Central memory CD8-positive, alpha-beta T cell (primary cell): ENCODE results near the gene EFCAB6.

Experiments used
- ATAC-seq: fragments of 150-1000 bp; cut with Tn5 transposase; replicated peaks from 2 replicates; pipeline ENCODE4 v1.10.0; 2022; ENCODE audit warnings: mild to moderate bottlenecking, moderate FRiP score, moderate number of reproducible peaks; ENCODE audit not compliant: poor library complexity, severe bottlenecking; ENCODE audit errors: extremely low read depth
- DNase-seq, 2 donors: peaks; one replicate each; pipeline ENCODE4 v3.0.0; 2021; ENCODE audit warnings: low spot score in 2 of 2
- H3K27ac Mint-ChIP-seq: one replicate; pipeline ENCODE4 v1.8.0; 2022; ENCODE audit warnings: low read depth, mild to moderate bottlenecking, moderate library complexity, mixed read lengths
- H3K27me3 Mint-ChIP-seq: one replicate; pipeline ENCODE4 v1.8.0; 2022; ENCODE audit warnings: mixed read lengths
- H3K36me3 Mint-ChIP-seq: one replicate; pipeline ENCODE4 v1.8.0; 2022; ENCODE audit warnings: mild to moderate bottlenecking, moderate library complexity, mixed read lengths; ENCODE audit not compliant: insufficient read depth
- H3K4me1 Mint-ChIP-seq: one replicate; pipeline ENCODE4 v1.8.0; 2022; ENCODE audit warnings: mixed read lengths
- H3K4me3 Mint-ChIP-seq: one replicate; pipeline ENCODE4 v1.8.0; 2022; ENCODE audit warnings: mild to moderate bottlenecking, moderate library complexity, mixed read lengths
- H3K9me3 Mint-ChIP-seq: one replicate; pipeline ENCODE4 v1.8.0; 2022; ENCODE audit warnings: mixed read lengths

EFCAB6 gene

DNA sequence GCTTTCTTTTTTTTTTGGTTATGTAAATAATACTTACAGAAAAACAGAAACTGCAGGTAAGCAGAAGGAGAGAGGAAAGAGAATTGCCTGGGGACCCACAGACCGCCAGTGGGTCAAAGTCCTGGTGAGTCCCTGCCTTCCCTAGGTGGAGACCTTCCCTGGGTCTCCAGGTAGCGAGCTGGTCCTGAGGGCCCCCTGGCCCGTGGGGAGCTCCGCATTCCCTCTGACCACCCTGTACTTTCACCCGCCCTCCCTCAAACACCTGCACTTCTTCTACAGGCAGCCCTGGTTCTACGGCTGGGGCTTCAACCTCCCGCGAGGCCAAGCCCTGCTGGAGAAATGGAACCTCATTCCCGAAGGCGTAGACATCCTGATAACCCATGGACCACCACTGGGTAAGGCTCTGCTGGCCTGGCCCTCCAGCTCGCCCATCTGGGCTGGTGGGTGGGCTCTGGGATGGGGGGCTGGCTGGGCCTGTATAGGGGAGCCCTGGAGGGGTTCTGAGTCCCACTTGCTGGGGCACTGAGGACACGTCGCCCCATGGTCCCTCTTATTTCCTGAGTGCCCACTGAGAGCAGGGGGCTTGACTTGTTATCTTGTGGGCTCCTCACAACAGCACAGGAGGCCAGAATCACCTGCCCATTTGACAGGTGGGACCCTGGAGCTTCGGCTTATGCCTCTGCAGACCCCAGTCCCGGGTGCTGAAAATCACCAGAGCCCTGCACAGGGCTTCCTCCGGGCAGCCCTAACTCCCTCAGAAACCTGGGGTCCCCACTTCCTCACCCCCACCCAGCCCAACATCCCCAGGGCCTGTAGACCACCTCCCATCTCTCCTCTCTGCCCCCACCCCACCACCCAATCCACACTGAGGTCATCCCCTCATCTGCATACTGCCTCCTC, 313.9 kb downstream of the EFCAB6 start:
- peaks cover 1% of the 10 kb centered on the region for H3K36me3 Mint-ChIP-seq
- DNase-seq (no peak), ATAC-seq (no peak)
- H3K27me3 Mint-ChIP-seq = no peaks in the 10 kb centered on the region
- H3K27ac Mint-ChIP-seq = no peak overlapping the region
- no peaks in the 10 kb centered on the region for H3K4me1 Mint-ChIP-seq
- no peaks in the 10 kb centered on the region for H3K9me3 Mint-ChIP-seq
- H3K4me3 Mint-ChIP-seq = no peak overlapping the region

DNA sequence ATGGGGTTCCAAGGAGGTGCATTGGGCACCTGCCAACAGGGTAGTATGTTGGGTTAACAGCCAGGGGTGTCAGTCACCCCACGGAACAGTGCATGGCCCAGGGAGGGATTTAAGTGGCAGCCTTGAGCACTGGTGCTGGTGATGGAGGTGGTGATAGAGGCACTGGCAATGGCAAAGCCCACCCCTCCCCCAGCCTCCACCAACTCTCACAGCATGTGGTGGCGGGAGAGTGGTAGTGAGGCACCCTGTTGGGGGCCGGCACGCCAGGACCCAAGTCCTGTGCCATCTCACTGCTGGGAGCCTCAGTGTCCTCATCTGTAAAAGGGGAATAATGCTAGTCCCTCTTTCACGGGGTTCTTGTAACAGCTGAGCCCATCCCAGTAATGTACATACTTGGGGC, 318.8 kb downstream of the EFCAB6 start:
- Mint-ChIP-seq H3K36me3 (peaks cover 1% of the 10 kb centered on the region), H3K27me3 (no peaks in the 10 kb centered on the region), H3K4me3 (no peak overlapping the region), H3K9me3 (peaks cover 13% of the 10 kb centered on the region), H3K4me1 (no peaks in the 10 kb centered on the region), H3K27ac (no peak overlapping the region)
- DNase-seq (no peak), ATAC-seq (no peak)

DNA sequence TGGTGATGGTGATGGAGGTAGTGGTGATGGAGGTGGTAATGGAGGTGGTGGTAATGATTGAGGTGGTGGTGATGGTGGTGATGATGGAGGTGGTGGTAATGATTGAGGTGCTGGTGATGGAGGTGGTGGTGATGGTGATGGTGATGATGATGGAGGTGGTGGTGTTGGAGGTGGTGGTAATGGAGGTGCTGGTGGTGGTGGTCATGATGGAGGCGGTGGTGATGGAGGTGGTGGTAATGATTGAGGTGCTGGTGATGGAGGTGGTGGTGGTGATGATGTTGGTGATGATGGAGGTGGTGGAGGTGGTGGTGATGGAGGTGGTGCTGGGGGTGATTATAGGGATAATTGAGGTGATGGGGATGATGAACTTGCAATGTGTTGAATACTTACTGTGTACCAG, 320.4 kb downstream of the EFCAB6 start:
- Mint-ChIP-seq H3K36me3 (peaks cover 1% of the 10 kb centered on the region), H3K27ac (no peak overlapping the region), H3K4me3 (no peak overlapping the region), H3K4me1 (no peaks in the 10 kb centered on the region), H3K27me3 (peaks cover 7% of the 10 kb centered on the region), H3K9me3 (peaks cover 13% of the 10 kb centered on the region)
- no peak for ATAC-seq
- no peak for DNase-seq

DNA sequence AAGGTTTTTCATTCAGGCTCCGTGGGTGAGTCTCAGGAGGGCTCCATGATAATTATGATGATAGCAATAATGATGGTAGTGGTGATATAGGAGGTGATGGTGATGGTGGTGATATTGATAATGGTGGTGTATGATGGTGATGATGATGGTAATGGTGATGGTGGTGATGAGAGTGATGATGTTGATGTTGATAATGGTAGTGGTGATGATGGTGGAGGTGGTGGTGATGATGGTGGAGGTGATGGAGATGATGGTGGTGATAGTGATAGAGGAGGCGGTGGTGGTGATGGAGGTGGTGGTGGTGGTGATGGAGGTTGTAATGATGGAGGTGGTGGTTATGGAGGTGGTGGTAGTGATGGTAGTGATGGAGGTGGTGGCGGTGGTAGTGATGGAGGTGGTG, 320.9 kb downstream of the EFCAB6 start:
- Mint-ChIP-seq H3K36me3 (peaks cover 1% of the 10 kb centered on the region), H3K9me3 (peaks cover 13% of the 10 kb centered on the region), H3K4me1 (no peaks in the 10 kb centered on the region), H3K27ac (no peak overlapping the region), H3K4me3 (no peak overlapping the region), H3K27me3 (peaks cover 7% of the 10 kb centered on the region)
- no peak for DNase-seq
- no peak for ATAC-seq

DNA sequence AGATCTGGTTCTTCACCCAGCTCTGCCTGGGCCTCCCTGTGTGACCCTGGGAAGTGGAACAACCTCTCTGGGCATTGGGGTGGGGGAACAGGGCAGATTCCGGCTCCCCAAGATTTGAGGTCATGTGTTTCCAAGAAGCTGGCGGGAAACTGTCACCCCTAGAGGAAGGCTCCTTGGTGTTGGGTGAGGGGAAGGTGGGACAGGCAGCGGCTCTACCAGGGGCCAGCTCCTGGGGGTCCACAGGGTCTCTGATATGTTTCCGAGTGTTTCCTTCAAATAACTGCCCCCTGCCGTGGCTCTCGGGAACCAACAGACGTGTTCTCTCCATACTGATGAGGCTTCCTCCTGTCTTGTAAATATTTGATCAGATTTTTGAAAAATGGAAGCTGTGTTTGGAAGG, 321.8 kb downstream of the EFCAB6 start:
- no peaks in the 10 kb centered on the region for H3K4me1 Mint-ChIP-seq
- DNase-seq (no peak), ATAC-seq (no peak)
- peaks cover 7% of the 10 kb centered on the region for H3K27me3 Mint-ChIP-seq
- peaks cover 13% of the 10 kb centered on the region for H3K9me3 Mint-ChIP-seq
- H3K27ac Mint-ChIP-seq = no peak overlapping the region
- no peak overlapping the region for H3K4me3 Mint-ChIP-seq
- peaks cover 1% of the 10 kb centered on the region for H3K36me3 Mint-ChIP-seq

DNA sequence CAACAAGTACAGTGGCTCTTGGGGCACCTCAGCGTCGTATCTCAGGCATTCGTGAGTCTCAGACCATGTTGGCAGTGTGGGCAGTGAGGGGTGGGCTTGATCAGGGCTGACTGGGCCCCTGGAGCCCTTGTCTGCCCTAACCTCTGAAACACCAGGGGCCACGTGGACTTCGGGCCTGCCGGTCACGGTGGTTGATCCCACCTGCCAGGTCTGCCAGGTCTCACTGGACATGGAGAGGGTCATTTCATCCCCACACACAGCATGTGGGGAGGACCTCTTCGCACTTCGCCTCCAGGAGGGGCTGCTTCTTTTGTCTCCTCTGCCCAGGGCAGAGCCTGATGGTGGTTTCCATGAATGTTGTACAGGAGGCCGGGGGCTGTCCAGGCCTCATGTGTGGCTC, 323.2 kb downstream of the EFCAB6 start:
- peaks cover 7% of the 10 kb centered on the region for H3K27me3 Mint-ChIP-seq
- H3K4me3 Mint-ChIP-seq = no peak overlapping the region
- H3K9me3 Mint-ChIP-seq = peaks cover 13% of the 10 kb centered on the region
- H3K4me1 Mint-ChIP-seq = no peaks in the 10 kb centered on the region
- H3K27ac Mint-ChIP-seq = no peak overlapping the region
- DNase-seq (no peak), ATAC-seq (no peak)
- H3K36me3 Mint-ChIP-seq = no peaks in the 10 kb centered on the region

DNA sequence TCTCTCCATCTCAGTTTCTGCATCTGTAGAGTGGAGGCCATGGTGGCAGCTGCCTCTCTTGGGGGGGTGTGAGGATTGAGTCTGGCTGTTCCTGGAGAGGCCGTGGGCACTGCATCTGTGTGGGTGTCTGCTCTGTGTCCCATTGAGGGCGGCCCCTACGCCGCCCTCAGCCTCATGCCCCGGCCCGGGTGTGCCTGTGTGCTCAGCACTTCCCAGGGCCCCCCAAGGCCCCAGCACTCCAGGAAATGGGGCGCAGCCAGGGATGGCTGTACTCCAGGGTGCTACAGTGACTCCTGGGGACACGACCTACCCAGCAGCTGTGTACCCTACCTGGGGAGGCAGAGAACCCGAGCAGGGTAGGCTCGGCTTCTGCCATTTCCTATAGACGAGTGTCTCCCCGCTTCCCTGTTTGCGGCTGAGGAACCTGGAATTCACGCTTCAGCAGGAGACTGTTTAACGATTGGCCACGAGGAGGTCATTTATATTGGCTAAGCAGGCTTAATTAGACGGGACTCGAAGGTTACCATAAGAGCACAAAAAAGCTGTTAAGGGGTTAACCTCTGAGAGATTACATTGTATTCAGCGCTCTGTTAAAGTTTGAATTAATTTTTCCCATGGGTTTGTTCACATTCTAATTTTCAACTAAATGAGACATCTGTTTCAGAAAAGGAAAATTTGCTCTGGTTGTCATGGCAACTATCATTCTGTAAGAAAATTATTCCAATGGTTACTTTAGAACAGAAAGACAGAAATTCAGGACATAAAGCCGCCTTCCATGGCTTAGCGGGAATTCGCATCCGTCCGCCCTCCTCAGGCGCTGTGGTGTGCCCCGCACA, 323.9 kb downstream of the EFCAB6 start:
- H3K4me3 Mint-ChIP-seq = no peak overlapping the region
- no peaks in the 10 kb centered on the region for H3K4me1 Mint-ChIP-seq
- DNase-seq = no peak
- no peaks in the 10 kb centered on the region for H3K36me3 Mint-ChIP-seq
- H3K27me3 Mint-ChIP-seq = peaks cover 7% of the 10 kb centered on the region
- H3K27ac Mint-ChIP-seq = no peak overlapping the region
- H3K9me3 Mint-ChIP-seq = peaks cover 13% of the 10 kb centered on the region
- ATAC-seq = no peak

DNA sequence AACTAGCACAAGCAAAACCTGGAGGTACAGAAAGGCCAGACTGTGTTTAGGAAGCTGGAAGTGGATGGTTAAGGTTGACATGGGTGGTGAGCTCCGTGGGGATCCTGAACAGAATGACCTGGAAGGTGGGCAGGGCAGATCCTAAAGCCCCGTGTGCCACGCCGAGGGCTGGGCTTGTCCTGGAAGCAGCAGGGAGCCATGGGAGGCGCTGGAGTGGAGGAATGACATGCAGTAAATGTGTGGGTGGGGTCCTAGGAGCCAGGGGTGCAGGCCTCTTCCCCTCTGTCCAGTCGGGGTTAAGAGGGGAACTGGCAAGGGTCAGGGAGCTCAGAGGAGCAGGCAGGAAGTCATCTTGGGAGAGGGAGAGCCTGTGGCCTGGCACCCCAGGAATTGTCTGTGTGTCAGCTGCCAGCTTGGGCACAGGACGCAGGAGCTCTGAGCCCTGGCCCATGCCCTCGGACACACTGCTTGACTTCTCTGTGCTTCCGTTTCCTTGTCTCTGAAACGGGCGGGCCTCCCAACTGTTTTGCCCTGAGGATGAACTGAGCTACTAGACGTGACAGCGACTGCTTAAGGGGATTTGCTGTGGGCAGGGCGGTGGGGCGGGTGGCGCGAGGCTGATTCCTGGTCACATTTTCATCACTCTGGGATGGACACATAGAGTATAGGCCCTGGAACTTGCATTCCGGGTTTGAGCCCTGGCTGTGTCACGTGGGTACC, 324.6 kb downstream of the EFCAB6 start:
- no peaks in the 10 kb centered on the region for H3K4me1 Mint-ChIP-seq
- no peaks in the 10 kb centered on the region for H3K36me3 Mint-ChIP-seq
- no peak overlapping the region for H3K4me3 Mint-ChIP-seq
- H3K27ac Mint-ChIP-seq = no peak overlapping the region
- DNase-seq (no peak), ATAC-seq (no peak)
- H3K9me3 Mint-ChIP-seq = peaks cover 13% of the 10 kb centered on the region
- H3K27me3 Mint-ChIP-seq = peaks cover 7% of the 10 kb centered on the region

DNA sequence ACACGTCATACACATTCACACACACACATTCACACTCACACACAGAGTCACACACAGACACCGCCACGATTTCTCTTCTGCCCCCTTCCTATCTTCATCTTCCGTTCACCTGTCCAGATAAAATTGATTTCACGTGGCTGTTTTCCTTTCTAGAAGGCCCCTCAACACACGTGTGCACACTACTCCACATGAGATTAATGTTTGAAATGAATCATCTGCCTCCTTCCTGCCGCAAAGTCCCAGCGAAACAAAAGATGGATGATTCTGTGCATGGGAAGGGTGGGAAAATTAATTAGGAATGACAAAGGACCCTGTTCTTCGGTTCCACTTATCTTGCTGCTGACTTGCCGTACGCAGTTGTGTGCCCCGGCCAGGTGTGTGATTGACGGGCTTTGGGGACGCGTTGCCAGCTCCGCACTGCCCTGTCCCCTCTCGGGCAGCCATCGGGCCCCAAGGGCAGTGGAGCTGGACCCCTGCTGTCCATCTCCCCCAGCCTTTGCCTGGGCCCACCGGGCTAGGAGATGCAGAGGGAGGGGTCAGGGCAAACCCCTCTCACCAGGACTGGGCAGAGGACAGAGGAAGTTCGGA, 326.5 kb downstream of the EFCAB6 start:
- ATAC-seq (no peak), DNase-seq (no peak)
- Mint-ChIP-seq H3K27me3 (peaks cover 7% of the 10 kb centered on the region), H3K9me3 (no peaks in the 10 kb centered on the region), H3K4me1 (peaks cover 5% of the 10 kb centered on the region), H3K36me3 (no peaks in the 10 kb centered on the region), H3K4me3 (no peak overlapping the region), H3K27ac (no peak overlapping the region)

DNA sequence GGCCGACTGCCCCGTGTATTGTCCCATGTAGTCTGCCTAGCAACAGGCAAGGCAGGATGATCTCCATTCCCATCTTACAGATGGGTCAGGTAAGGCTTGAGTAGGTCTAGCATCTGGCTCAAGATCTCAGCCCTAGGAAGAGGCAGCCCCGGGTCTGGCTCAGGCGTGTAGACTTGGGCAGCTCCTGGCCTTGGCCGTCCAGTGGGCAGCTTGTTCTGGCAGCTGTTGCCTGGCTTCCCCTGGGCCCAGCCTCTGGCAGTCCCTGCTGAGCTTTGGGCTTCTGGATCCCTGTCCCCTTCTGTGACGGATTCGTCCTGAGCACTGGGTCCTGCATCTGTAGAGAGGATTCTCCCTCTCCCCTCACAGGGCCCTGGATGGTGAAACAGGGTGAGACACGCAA, 327.9 kb downstream of the EFCAB6 start:
- no peak overlapping the region for H3K27ac Mint-ChIP-seq
- peaks cover 5% of the 10 kb centered on the region for H3K4me1 Mint-ChIP-seq
- H3K36me3 Mint-ChIP-seq = no peaks in the 10 kb centered on the region
- DNase-seq (no peak), ATAC-seq (no peak)
- H3K9me3 Mint-ChIP-seq = no peaks in the 10 kb centered on the region
- peaks cover 7% of the 10 kb centered on the region for H3K27me3 Mint-ChIP-seq
- H3K4me3 Mint-ChIP-seq = no peak overlapping the region

DNA sequence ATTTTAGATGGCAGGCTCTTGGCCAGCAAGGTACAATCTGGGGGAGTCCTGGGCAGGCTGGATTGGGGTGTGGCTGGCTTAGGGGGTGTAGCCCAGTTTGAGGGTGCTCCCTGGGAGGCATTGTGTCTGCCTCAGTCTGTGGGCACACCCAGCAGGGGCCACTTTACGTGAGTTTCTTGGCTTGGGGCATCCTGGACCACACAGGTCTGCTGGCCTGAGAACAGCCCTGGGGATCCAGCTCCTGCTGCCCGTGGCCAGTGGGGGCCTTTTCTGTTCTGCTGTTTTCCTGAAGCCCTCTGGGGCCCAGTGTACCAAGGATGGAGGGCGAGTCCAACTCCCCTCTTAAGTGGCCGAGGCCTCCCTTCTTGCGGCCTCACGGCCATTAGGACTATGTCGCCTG, 328.4 kb downstream of the EFCAB6 start:
- peaks cover 5% of the 10 kb centered on the region for H3K4me1 Mint-ChIP-seq
- H3K4me3 Mint-ChIP-seq = no peak overlapping the region
- no peaks in the 10 kb centered on the region for H3K36me3 Mint-ChIP-seq
- no peaks in the 10 kb centered on the region for H3K9me3 Mint-ChIP-seq
- H3K27ac Mint-ChIP-seq = no peak overlapping the region
- ATAC-seq (no peak), DNase-seq (no peak)
- peaks cover 7% of the 10 kb centered on the region for H3K27me3 Mint-ChIP-seq

DNA sequence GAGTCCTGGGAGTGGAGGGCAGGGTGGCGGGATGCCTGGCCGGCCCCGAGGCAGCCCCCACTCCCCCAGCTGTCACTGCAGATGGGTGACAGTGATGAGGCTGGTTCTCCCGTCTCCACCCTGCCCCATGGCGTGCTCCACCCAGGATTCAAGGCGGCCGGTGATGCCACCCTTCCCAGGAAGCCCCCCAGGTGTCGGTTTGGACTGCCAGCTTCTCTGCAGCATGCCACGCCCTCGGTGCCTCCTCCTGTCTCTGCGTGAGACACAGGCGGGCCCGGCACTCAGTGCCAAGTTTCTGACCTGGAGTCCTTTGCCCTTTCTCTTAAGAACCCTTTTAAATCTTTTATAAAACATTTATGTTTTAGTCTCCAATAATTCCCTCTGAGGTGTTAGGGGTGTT, 328.8 kb downstream of the EFCAB6 start:
- no peak overlapping the region for H3K27ac Mint-ChIP-seq
- DNase-seq (no peak), ATAC-seq (no peak)
- H3K4me1 Mint-ChIP-seq = peaks cover 5% of the 10 kb centered on the region
- H3K36me3 Mint-ChIP-seq = no peaks in the 10 kb centered on the region
- no peaks in the 10 kb centered on the region for H3K9me3 Mint-ChIP-seq
- H3K27me3 Mint-ChIP-seq = peaks cover 7% of the 10 kb centered on the region
- H3K4me3 Mint-ChIP-seq = no peak overlapping the region
